HFFc6 (cell line): Measurements from ENCODE around the gene LMBRD1. TPM values are rescaled to one million over a fixed set of nuclear protein-coding genes. Genes with fewer than 3 reads are reported as not detected.

Experiments
- DNase-seq: peaks from one replicate; pipeline ENCODE4 v3.0.0-alpha.2; 2018
- H3K27ac Mint-ChIP-seq: 2 replicates; pipeline ENCODE4 v1.8.0; 2020; ENCODE audit warnings: mild to moderate bottlenecking, mixed read lengths
- H3K27me3 Mint-ChIP-seq: 2 replicates; pipeline ENCODE4 v1.8.0; 2021; ENCODE audit warnings: mild to moderate bottlenecking, moderate library complexity, mixed read lengths; ENCODE audit not compliant: insufficient read depth
- H3K36me3 Mint-ChIP-seq: 2 replicates; pipeline ENCODE4 v1.8.0; 2021; ENCODE audit warnings: low read depth, mixed read lengths
- H3K4me1 Mint-ChIP-seq: 2 replicates; pipeline ENCODE4 v1.8.0; 2020; ENCODE audit warnings: low read depth, mixed read lengths
- H3K4me3 Mint-ChIP-seq: 2 replicates; pipeline ENCODE4 v1.8.0; 2020; ENCODE audit warnings: mild to moderate bottlenecking, moderate library complexity, mixed read lengths
- H3K9me3 Mint-ChIP-seq: 2 replicates; pipeline ENCODE4 v1.8.0; 2020; ENCODE audit warnings: mild to moderate bottlenecking, mixed read lengths
- CTCF ChIP-seq: fragments of 200-600 bp; sonication (generic); IDR thresholded peaks from 2 replicates; pipeline ENCODE4 v1.5.0; 2021; ENCODE audit warnings: antibody characterized with exemption, mild to moderate bottlenecking
- total RNA-seq, 6 experiments: library from RNA; stranded (reverse); fragmentation: NEBNext Ultra II Directional; extraction: Animal tissue kit (Norgen Biotek cat#: 25700); gene quantifications; 2 replicates in 1 of 6; 3 replicates in 5 of 6; pipeline ENCODE4 v1.2.3, GENCODE V29; 2021

The LMBRD1 gene
- total RNA-seq, 6 experiments from 2014 or later, result 17.0 to 22.3 (median 21.4) TPM

- peaks cover 4% of the 10 kb centered on the region for H3K27me3 Mint-ChIP-seq
- H3K36me3 Mint-ChIP-seq, result no peaks in the 10 kb centered on the region
- TF ChIP-seq CTCF, result no peak
- no peak overlapping the region for H3K27ac Mint-ChIP-seq
- DNase-seq, result no peak
- H3K4me3 Mint-ChIP-seq, result no peak overlapping the region
- H3K9me3 Mint-ChIP-seq, result no peaks in the 10 kb centered on the region
- H3K4me1 Mint-ChIP-seq, result no peaks in the 10 kb centered on the region
Measured at GRCh38 chr6:69819138-69819537, 22.3 kb upstream of the LMBRD1 start.

DNA sequence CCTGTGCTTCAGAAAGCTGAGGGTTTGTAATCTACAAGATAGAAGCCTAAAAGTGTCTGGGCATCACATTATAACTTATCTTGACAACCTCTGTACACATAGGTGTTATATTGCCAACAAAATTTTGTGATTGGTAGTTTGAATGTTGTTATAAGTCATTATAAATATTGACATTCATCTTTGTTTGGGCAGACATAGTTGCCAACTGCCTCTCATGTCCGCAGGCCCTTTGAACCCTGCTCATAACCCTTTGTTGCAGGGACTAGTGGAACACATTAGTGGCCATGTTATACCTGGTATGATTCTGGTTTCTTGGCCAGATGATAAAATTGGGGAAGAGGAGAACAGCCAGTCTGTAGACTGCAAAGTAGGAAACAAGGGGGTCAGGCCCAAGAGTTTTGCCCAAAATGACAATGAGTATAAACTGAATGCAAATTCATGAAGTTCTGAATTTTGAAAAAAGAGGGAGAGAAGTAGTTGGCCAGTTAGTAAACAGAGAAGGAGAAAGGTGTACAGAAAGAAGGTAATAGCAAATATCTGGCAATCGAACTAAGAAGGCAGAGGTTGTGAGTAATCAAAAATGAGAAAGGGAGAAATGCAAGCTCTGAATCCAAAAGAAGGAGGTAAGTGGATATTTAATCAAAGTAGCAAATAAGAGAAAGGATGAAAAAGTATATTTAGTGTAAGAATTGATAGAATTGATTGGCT lies 21.6 kb upstream of the LMBRD1 start:
- Mint-ChIP-seq H3K4me3 (no peak overlapping the region), H3K36me3 (no peaks in the 10 kb centered on the region), H3K9me3 (no peaks in the 10 kb centered on the region), H3K27ac (no peak overlapping the region), H3K4me1 (no peaks in the 10 kb centered on the region), H3K27me3 (peaks cover 4% of the 10 kb centered on the region)
- TF ChIP-seq CTCF, result no peak
- no peak for DNase-seq

DNA sequence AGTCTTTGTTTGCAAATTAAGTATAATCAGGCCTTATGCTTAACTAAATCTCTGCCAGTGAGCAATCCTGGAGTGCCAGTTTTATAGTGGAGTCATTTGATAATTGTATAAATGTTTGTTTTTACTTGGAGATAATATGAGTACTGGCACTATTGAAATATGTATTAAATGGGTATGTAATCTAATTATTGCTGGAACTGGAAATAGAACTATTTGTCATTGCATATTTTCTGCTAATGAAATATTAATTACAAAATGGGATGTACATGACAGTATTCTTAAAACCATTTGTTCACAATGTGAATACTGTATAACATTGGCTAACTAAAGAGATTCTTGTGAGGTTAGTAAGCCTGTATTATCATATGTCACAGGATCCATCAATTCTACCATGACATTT lies 20.5 kb upstream of the LMBRD1 start:
- H3K4me3 Mint-ChIP-seq, result no peak overlapping the region
- no peaks in the 10 kb centered on the region for H3K4me1 Mint-ChIP-seq
- no peak for DNase-seq
- no peaks in the 10 kb centered on the region for H3K36me3 Mint-ChIP-seq
- H3K9me3 Mint-ChIP-seq, result no peaks in the 10 kb centered on the region
- no peak for TF ChIP-seq CTCF
- H3K27me3 Mint-ChIP-seq, result peaks cover 4% of the 10 kb centered on the region
- no peak overlapping the region for H3K27ac Mint-ChIP-seq

- Mint-ChIP-seq H3K27ac (no peak overlapping the region), H3K9me3 (no peaks in the 10 kb centered on the region), H3K4me1 (no peaks in the 10 kb centered on the region)
Measured at GRCh38 chr6:69816569-69816968, 19.8 kb upstream of the LMBRD1 start.

GRCh38 chr6:69816026-69816425 lies 19.2 kb upstream of the LMBRD1 start:
- TF ChIP-seq CTCF, result no peak
- Mint-ChIP-seq H3K4me3 (no peak overlapping the region), H3K27me3 (peaks cover 4% of the 10 kb centered on the region), H3K27ac (no peak overlapping the region), H3K4me1 (no peaks in the 10 kb centered on the region), H3K36me3 (no peaks in the 10 kb centered on the region), H3K9me3 (no peaks in the 10 kb centered on the region)
- no peak for DNase-seq

More at GRCh38 chr6:69816569-69816968, 19.8 kb upstream of the LMBRD1 start:
- Mint-ChIP-seq H3K4me3 (no peak overlapping the region), H3K27me3 (peaks cover 4% of the 10 kb centered on the region), H3K36me3 (no peaks in the 10 kb centered on the region)
- no peak for DNase-seq
- no peak for TF ChIP-seq CTCF
